T-helper 1 cell (primary cell): ENCODE results near the gene KIAA0040.
"Not testable (repeated sequence)": the region's sequence is repeated elsewhere in the genome, so short reads cannot be mapped to it uniquely, and the experiment has no call there.

ENCODE experiments used
- DNase-seq, 5 donors: peaks; one replicate each; pipeline ENCODE4 v3.0.0-alpha.2; 2012 to 2020

KIAA0040 gene

GRCh38 chr1:175133673-175134435 is 58.7 kb downstream of the KIAA0040 start:
- no peak for DNase-seq

GRCh38 chr1:175132436-175132835 is 60.1 kb downstream of the KIAA0040 start:
- DNase-seq, result no peak

- no peak for DNase-seq
Observed at GRCh38 chr1:175131095-175131494, 61.5 kb downstream of the KIAA0040 start.

- no peak for DNase-seq
Observed at GRCh38 chr1:175130649-175131045, 61.9 kb downstream of the KIAA0040 start.

- DNase-seq, result no peak
Observed at GRCh38 chr1:175129997-175130648, 62.5 kb downstream of the KIAA0040 start.

GRCh38 chr1:175129644-175129996 is 63.0 kb downstream of the KIAA0040 start:
- no peak for DNase-seq

- no peak for DNase-seq
Observed at GRCh38 chr1:175129182-175129581, 63.4 kb downstream of the KIAA0040 start.

GRCh38 chr1:175128523-175128922 is 64.1 kb downstream of the KIAA0040 start:
- no peak for DNase-seq

- DNase-seq, result no peak
Observed at GRCh38 chr1:175127565-175127964, 65.0 kb downstream of the KIAA0040 start.

GRCh38 chr1:175126347-175126746 is 66.2 kb downstream of the KIAA0040 start:
- DNase-seq, result no peak

- no peak for DNase-seq
Observed at GRCh38 chr1:175124861-175125260, 67.7 kb downstream of the KIAA0040 start.

- DNase-seq, result no peak
Observed at GRCh38 chr1:175120511-175120910, 72.1 kb downstream of the KIAA0040 start.

GRCh38 chr1:175118375-175119367 is 73.9 kb downstream of the KIAA0040 start:
- DNase-seq, result no peak

- DNase-seq, result no peak
Observed at GRCh38 chr1:175116903-175117302, 75.7 kb downstream of the KIAA0040 start.

GRCh38 chr1:175116210-175116798 is 76.3 kb downstream of the KIAA0040 start:
- no peak for DNase-seq

- DNase-seq, result no peak
Observed at GRCh38 chr1:175114996-175115395, 77.6 kb downstream of the KIAA0040 start.

GRCh38 chr1:175108331-175108820 is 84.2 kb downstream of the KIAA0040 start:
- DNase-seq, result not testable (repeated sequence)
